A549 (cell line): ENCODE data around the gene DBH. TPM values are rescaled to one million over a fixed set of nuclear protein-coding genes. Genes with fewer than 3 reads are reported as not detected.

Source experiments
- ATAC-seq, 2 experiments: fragments of 200-7000 bp in 1 of 2; fragments of >200 bp in 1 of 2; cut with Nextera tagmentation in 1 of 2; cut with Tn5 transposase in 1 of 2; 3 replicates each; pipeline versions ENCODE4 v1.8.0 to v1.9.1; 2018 to 2020; ENCODE audit warnings: mild to moderate bottlenecking in 1 of 2, moderate library complexity in 1 of 2
- CTCF ChIA-PET: fragments of 300-600 bp; sonication (Branson Sonifier 250); formaldehyde crosslinking; extraction: SDS; loops from one replicate; lab custom pipeline; 2021; ENCODE audit warnings: antibody characterized with exemption, inconsistent platforms; lab: Yijun Ruan, JAX
- POLR2A ChIA-PET: fragments of 350-600 bp; formaldehyde crosslinking; extraction: SDS; loops from one replicate; lab custom pipeline; 2021; ENCODE audit warnings: antibody characterized with exemption, inconsistent platforms; lab: Yijun Ruan, JAX
- DNase-seq, 2 experiments: peaks; one replicate each; pipeline versions ENCODE4 v3.0.0 to v3.0.0-alpha.2; 2011 to 2016; ENCODE audit warnings: low read depth in 1 of 2, low spot score in 1 of 2
- FAIRE-seq: peaks from 2 replicates; lab custom pipeline; 2011; peaks lifted over from hg19 to GRCh38; lab: Jason Lieb, UNC
- H3K27ac ChIP-seq, 2 experiments: fragments of >200 bp; sonication (Bioruptor Twin); formaldehyde crosslinking; 3 replicates each; pipeline ENCODE4 v1.5.1; 2016 to 2017
- H3K4me1 ChIP-seq: fragments of >200 bp; sonication (Bioruptor Twin); formaldehyde crosslinking; 3 replicates; pipeline ENCODE4 v1.6.1; 2016
- H3K4me2 ChIP-seq: fragments of >200 bp; sonication (Bioruptor Twin); formaldehyde crosslinking; 3 replicates; pipeline ENCODE4 v1.6.1; 2016
- H3K4me3 ChIP-seq: fragments of >200 bp; sonication (Bioruptor Twin); formaldehyde crosslinking; 3 replicates; pipeline ENCODE4 v1.5.1; 2016
- H3K9me3 ChIP-seq: fragments of >200 bp; sonication (Bioruptor Twin); formaldehyde crosslinking; 3 replicates; pipeline ENCODE4 v1.6.1; 2016
- CEBPB ChIP-seq, 2 experiments: fragments of >200 bp in 1 of 2; sonication (Bioruptor Twin) in 1 of 2; formaldehyde crosslinking in 1 of 2; IDR thresholded peaks; 2 replicates each; pipeline ENCODE4 v1.6.1; 2012 to 2016
- FOSL2 ChIP-seq, 2 experiments: fragments of 450-650 bp in 1 of 2; fragments of >200 bp in 1 of 2; sonication (Bioruptor Twin) in 1 of 2; formaldehyde crosslinking; IDR thresholded peaks; 2 replicates each; pipeline versions ENCODE4 v1.5.0 to v1.6.1; 2016 to 2020; ENCODE audit warnings: mild to moderate bottlenecking in 1 of 2, moderate library complexity in 1 of 2
- FOXS1 ChIP-seq: fragments of 250-450 bp; sonication (Bioruptor Pico); IDR thresholded peaks from 2 replicates; pipeline ENCODE4 v1.5.0; 2020; ENCODE audit warnings: mild to moderate bottlenecking, moderate library complexity
- GATA3 ChIP-seq: IDR thresholded peaks from 2 replicates; pipeline ENCODE4 v1.6.1; 2012; ENCODE audit warnings: borderline replicate concordance
- HOXA7 ChIP-seq: fragments of 250-450 bp; sonication (Bioruptor Pico); IDR thresholded peaks from 2 replicates; pipeline ENCODE4 v1.5.0; 2020; ENCODE audit warnings: mild to moderate bottlenecking, moderate library complexity
- HOXB5 ChIP-seq: fragments of 250-450 bp; sonication (Bioruptor Pico); IDR thresholded peaks from 2 replicates; pipeline ENCODE4 v1.5.0; 2020; ENCODE audit warnings: mild to moderate bottlenecking, moderate library complexity
- JUN ChIP-seq, 2 experiments: fragments of >200 bp; sonication (Bioruptor Twin); formaldehyde crosslinking; IDR thresholded peaks; 2 replicates in 1 of 2; 3 replicates in 1 of 2; pipeline ENCODE4 v1.6.1; 2016 to 2017
- NFE2L2 ChIP-seq: fragments of 150-350 bp; conservative IDR thresholded peaks from 2 replicates; pipeline ENCODE4 v1.6.1; 2014; ENCODE audit warnings: low read length
- NR3C1 ChIP-seq: fragments of >200 bp; sonication (Bioruptor Twin); formaldehyde crosslinking; IDR thresholded peaks from 3 replicates; pipeline ENCODE4 v1.6.1; 2017
- RARB ChIP-seq: fragments of 250-450 bp; sonication (Bioruptor Pico); IDR thresholded peaks from 2 replicates; pipeline ENCODE4 v1.8.0; 2021; ENCODE audit warnings: mild to moderate bottlenecking, moderate library complexity
- RFX5 ChIP-seq: fragments of 450-650 bp; IDR thresholded peaks from 2 replicates; pipeline ENCODE4 v1.7.1; 2014; ENCODE audit warnings: antibody characterized with exemption, mild to moderate bottlenecking, moderate library complexity
- TFCP2L1 ChIP-seq: fragments of 250-450 bp; sonication (Bioruptor Pico); IDR thresholded peaks from 2 replicates; pipeline ENCODE4 v1.5.0; 2021; ENCODE audit warnings: mild to moderate bottlenecking
- TP53 ChIP-seq: fragments of 250-450 bp; sonication (Bioruptor Pico); IDR thresholded peaks from 2 replicates; pipeline ENCODE4 v1.5.0; 2021; ENCODE audit warnings: mild to moderate bottlenecking, moderate library complexity
- ZC3H11A ChIP-seq: fragments of 450-650 bp; IDR thresholded peaks from 2 replicates; pipeline ENCODE4 v1.6.1; 2014; ENCODE audit warnings: antibody characterized with exemption, mild to moderate bottlenecking
- ZFP36 ChIP-seq: fragments of 450-650 bp; IDR thresholded peaks from 2 replicates; pipeline ENCODE4 v1.6.1; 2014; ENCODE audit warnings: borderline replicate concordance; ENCODE audit not compliant: partially characterized antibody
- WGBS: methylation state at CpG from one replicate; pipeline ENCODE4 v1.1.6; 2017; ENCODE audit errors: missing lambda C conversion rate; 5-methylcytosine and 5-hydroxymethylcytosine counted together
- polyA plus RNA-seq, 4 experiments: library from polyadenylated mRNA; depleted of rRNA in 3 of 4; stranded (reverse); fragments of >200 nt; fragmentation: RNase III in 1 of 4; extraction: RNeasy Plus Mini Kit Qiagen cat#74134 plus additional on column Dnase treatment in 1 of 4; gene quantifications; 2 replicates in 3 of 4; 3 replicates in 1 of 4; pipeline ENCODE4 v1.2.3, GENCODE V29; 2011 to 2017
- TF ChIP-seq, protein P1 (sequence below): IDR thresholded peaks from 2 replicates; pipeline ENCODE4 v1.6.1; 2012; ENCODE audit warnings: low read depth, borderline replicate concordance
- TF ChIP-seq, protein P2 (sequence below): fragments of >200 bp; sonication (Bioruptor Twin); formaldehyde crosslinking; IDR thresholded peaks from 3 replicates; pipeline ENCODE4 v1.5.1; 2016

DBH gene
- polyA plus RNA-seq, 2 of the 4 experiments (the other 2 are of a cell fraction) = not detected

DNA sequence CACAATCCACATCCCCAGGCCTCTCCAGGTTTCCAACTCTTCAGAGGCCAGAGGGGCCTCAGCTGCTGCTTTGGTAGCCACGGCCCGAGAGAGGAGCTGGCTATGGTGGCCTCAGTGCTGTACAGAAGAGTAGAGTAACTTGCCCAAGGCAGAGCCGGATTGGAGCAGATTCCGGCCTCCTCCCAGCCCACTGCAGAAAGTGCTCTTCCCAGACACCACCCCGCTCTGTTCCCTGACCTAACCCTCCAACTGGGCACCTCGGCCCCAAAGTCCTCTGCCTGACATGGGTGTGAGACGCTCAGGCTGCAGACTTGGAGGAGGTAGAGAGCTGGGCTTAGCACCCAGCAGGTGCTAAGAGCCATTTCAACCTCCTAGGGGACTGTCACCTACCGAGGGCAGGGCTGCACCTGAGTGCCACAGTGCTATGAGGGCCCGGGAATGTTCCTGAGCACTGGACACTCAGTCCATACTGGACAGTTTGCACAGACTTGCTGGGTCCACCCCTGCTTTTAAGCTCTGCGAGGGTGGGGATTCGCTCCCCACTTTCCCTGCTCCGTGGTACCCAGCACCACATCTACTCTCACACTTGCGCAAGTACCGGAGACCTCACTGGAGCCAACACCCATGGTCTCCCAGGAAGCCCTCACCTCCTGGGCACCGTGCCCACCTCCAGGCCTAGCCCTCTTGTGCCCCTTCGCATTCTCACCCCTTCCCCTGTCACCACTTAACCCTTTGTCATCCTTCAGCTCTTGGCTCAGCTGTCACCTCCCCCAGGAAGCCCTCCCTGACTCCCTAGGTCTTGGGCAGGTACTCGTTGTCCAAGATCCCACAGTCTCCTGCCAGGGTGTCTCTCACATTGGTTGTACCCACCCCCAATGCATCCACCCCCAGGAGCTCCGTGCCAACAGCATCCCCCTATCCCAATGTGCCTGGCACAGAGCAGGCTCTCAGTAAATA is 49.8 kb downstream of the DBH start:
- Histone ChIP-seq H3K4me2 (no peak overlapping the region), H3K4me1 (no peaks in the 10 kb centered on the region), H3K4me3 (no peak overlapping the region), H3K9me3 (no peaks in the 10 kb centered on the region), H3K27ac (no peak overlapping the region)
- WGBS = 52% methylated on average over 16 of the region's 18 CpGs
- TF ChIP-seq ZFP36 (peak; percentile 37), HOXA7 (CRISPR knock-in tag) (no peak), HOXB5 (no peak), GATA3 (no peak)
- DNase-seq (no peak), FAIRE-seq (no peak), ATAC-seq (peak in 1 of 2 experiments; percentile 17; a peak in 3 of 6 replicates)
- ChIA-PET POLR2A (no interaction called here), CTCF (interaction anchor here (0.9 to 1.1 kb wide), 3 partner anchors 41 to 1506 kb away, joined by 3 read pairs; no protein-coding TSS in a partner anchor)

DNA sequence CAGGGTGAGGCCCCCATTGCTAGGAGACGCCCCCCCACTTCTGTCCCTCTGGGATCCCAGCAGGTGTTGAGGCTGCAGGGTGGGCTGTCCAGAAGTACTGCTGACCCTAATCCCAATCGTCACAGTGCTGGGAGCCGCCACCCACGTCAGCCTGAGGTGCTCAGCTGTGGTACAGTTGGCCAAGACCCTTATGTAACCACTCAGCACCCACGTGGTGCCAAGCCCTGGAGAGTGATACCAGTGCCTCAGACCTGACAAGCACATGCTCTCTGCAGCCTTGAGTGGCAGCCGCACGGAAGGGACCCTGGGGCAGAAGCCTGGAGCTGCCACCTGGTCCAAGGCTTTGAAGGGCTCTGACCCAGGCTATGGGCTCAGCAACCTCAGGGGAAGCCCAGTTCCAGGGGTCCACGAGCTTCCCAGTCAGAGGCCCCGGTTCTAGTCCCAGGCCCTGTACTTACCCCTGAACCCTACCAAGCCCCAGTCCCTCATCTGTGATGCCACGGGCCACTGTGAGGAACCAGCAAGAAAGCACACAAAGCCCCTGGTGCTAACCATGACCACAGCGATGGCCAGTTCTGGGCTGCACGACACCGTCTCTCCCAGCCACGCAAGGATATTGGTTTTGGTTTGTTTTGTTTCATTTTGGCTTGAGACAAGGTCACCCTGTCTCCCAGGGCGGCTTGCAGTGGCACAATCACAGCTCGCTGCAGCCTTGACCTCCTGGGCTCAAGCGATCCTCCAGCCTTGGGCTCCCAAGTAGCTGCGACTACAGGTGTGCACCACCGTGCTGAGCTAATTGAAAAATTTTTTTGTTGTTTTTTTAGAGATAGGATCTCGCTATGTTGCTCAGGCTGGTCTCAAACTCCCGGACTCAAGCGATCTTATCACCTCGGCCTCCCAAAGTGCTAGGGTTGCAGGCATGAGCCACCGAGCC is 50.7 kb downstream of the DBH start:
- ATAC-seq = no peak
- ChIA-PET POLR2A (no interaction called here), CTCF (interaction anchor here (0.9 to 1.1 kb wide), 2 partner anchors 40 to 1507 kb away, joined by 3 read pairs; no protein-coding TSS in a partner anchor)
- DNase-seq = no peak
- no peak for TF ChIP-seq RFX5
- no peak for TF ChIP-seq JUN (IDR thresholded peaks at IDR 0.05)
- TF ChIP-seq NFE2L2 = no peak
- TF ChIP-seq TP53 (CRISPR knock-in tag) = no peak
- TF ChIP-seq FOXS1 (CRISPR knock-in tag) = no peak
- no peak for TF ChIP-seq ZC3H11A
- no peak for TF ChIP-seq CEBPB (IDR thresholded peaks at IDR 0.05)
- TF ChIP-seq FOSL2 (IDR thresholded peaks at IDR 0.05) = no peak
- no peak for TF ChIP-seq FOSL2 (CRISPR knock-in tag; IDR thresholded peaks at IDR 0.05)
- TF ChIP-seq TFCP2L1 (CRISPR knock-in tag) = no peak
- TF ChIP-seq, protein P1, sequence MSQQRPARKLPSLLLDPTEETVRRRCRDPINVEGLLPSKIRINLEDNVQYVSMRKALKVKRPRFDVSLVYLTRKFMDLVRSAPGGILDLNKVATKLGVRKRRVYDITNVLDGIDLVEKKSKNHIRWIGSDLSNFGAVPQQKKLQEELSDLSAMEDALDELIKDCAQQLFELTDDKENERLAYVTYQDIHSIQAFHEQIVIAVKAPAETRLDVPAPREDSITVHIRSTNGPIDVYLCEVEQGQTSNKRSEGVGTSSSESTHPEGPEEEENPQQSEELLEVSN = no peak
- TF ChIP-seq RARB (CRISPR knock-in tag) = no peak
- TF ChIP-seq, protein P2, sequence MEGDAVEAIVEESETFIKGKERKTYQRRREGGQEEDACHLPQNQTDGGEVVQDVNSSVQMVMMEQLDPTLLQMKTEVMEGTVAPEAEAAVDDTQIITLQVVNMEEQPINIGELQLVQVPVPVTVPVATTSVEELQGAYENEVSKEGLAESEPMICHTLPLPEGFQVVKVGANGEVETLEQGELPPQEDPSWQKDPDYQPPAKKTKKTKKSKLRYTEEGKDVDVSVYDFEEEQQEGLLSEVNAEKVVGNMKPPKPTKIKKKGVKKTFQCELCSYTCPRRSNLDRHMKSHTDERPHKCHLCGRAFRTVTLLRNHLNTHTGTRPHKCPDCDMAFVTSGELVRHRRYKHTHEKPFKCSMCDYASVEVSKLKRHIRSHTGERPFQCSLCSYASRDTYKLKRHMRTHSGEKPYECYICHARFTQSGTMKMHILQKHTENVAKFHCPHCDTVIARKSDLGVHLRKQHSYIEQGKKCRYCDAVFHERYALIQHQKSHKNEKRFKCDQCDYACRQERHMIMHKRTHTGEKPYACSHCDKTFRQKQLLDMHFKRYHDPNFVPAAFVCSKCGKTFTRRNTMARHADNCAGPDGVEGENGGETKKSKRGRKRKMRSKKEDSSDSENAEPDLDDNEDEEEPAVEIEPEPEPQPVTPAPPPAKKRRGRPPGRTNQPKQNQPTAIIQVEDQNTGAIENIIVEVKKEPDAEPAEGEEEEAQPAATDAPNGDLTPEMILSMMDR = no peak
- TF ChIP-seq NR3C1 = no peak
- no peak overlapping the region for H3K27ac ChIP-seq
- no peak overlapping the region for H3K4me2 ChIP-seq
- WGBS = 60% methylated on average over 21 of the region's 24 CpGs
- no peak overlapping the region for H3K4me3 ChIP-seq
- no peak for FAIRE-seq
- H3K9me3 ChIP-seq = no peaks in the 10 kb centered on the region
- 0 out of 3 replicates have a peak, but pooled peaks cover 4% of the 10 kb centered on the region for H3K4me1 ChIP-seq
